GM10248 (cell line): ENCODE measurements around the gene PLN.

Experiments used
- CTCF ChIA-PET: fragments of 300-600 bp; sonication (Branson Sonifier 250); formaldehyde crosslinking; extraction: SDS; loops from one replicate; lab custom pipeline; 2021; ENCODE audit warnings: antibody characterized with exemption; lab: Yijun Ruan, JAX
- POLR2A ChIA-PET: fragments of 350-650 bp; sonication (Branson Sonifier 250); formaldehyde crosslinking; extraction: SDS; loops from one replicate; lab custom pipeline; 2020; ENCODE audit warnings: antibody characterized with exemption; lab: Yijun Ruan, JAX
- DNase-seq: peaks from one replicate; pipeline ENCODE4 v3.0.0; 2012; ENCODE audit errors: extremely low spot score
- TF ChIP-seq, protein P1 (sequence below): IDR thresholded peaks from 2 replicates; pipeline ENCODE4 v1.5.1; 2012; ENCODE audit warnings: mild to moderate bottlenecking, low read depth; ENCODE audit errors: extremely low read depth, missing control alignments, control extremely low read depth

PLN gene

DNA sequence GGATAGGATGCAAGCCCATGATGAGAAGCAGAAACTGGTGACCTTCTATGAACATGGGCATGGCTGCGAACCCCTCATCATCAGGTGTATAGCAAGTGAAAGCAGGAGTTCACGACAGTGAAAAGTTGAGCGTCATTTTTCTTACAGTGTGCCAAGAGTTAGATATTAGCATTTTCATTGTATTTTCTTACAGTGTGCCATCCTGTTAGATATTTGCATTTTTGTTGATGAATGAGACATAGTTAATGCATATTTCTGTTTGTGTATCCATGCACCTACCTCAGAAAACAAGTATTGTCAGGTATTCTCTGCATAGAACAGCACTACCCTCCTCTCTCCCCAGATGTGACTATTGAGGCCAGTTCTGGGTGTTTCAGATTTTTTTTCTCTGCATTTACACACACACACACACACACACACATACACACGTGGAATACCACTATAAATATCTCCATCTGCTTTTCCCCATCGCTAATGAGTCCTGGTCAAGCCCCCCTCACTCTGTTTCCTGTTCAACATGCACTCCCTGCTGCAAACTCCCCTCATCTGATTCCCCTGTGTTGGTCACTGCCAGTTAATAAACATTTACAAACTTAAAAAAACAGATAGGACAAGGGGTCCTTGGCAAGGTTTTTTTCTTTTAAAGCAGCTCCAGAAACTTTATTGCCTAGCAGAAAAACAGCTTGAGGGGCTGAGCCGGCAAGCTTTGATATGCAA lies 41.7 kb downstream of the PLN start:
- ChIA-PET POLR2A (no interaction called here), CTCF (interaction anchor here (0.7 to 1.4 kb wide), 2 partner anchors 10 to 181 kb away, joined by 3 to 5 read pairs; no protein-coding TSS in a partner anchor)
- DNase-seq = no peak
- TF ChIP-seq, protein P1, sequence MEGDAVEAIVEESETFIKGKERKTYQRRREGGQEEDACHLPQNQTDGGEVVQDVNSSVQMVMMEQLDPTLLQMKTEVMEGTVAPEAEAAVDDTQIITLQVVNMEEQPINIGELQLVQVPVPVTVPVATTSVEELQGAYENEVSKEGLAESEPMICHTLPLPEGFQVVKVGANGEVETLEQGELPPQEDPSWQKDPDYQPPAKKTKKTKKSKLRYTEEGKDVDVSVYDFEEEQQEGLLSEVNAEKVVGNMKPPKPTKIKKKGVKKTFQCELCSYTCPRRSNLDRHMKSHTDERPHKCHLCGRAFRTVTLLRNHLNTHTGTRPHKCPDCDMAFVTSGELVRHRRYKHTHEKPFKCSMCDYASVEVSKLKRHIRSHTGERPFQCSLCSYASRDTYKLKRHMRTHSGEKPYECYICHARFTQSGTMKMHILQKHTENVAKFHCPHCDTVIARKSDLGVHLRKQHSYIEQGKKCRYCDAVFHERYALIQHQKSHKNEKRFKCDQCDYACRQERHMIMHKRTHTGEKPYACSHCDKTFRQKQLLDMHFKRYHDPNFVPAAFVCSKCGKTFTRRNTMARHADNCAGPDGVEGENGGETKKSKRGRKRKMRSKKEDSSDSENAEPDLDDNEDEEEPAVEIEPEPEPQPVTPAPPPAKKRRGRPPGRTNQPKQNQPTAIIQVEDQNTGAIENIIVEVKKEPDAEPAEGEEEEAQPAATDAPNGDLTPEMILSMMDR = no peak

DNA sequence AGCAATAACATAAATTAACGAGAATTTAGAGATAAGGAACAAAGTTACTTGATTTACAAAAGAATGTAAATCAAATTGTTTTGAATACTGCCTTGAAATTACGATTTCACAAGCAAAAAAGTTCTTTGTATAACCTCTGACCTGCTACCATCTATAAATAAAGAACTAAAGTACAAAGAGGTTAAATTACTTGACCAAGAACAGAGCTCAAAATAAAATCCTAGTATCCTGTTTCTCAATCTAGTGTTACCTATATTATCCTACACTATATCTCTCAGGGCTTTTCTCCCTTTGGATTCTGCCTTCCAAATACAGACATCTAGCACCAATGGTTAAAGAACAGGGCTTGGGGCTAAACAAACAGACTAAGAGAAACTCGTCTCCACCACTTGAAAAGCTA lies 43.8 kb downstream of the PLN start:
- CTCF ChIA-PET = interaction anchor here (1.4 to 2.1 kb wide), 2 partner anchors 11 to 15 kb away, joined by 5 to 6 read pairs; no protein-coding TSS in a partner anchor
- TF ChIP-seq, protein P1 = no peak
- DNase-seq = no peak
- POLR2A ChIA-PET = no interaction called here

DNA sequence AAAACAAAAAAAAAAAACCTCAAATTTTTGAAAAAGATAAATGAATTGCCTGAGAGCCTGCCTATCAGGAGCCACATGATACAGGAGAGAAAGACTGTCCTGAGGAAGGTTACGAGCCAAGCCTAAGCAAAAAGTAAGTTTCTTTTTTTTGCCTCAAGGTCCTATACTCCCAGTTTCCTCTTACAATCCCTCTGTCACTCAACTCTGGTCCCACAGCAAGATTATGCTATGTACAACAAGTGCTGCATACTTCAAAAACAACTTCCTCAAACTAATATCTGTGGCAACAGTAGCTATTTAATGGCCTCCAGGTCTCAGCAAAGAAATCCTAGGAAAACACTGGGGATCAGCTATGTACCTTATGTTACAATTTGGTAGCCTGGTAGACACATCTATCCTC lies 46.8 kb downstream of the PLN start:
- DNase-seq = no peak
- POLR2A ChIA-PET = no interaction called here

DNA sequence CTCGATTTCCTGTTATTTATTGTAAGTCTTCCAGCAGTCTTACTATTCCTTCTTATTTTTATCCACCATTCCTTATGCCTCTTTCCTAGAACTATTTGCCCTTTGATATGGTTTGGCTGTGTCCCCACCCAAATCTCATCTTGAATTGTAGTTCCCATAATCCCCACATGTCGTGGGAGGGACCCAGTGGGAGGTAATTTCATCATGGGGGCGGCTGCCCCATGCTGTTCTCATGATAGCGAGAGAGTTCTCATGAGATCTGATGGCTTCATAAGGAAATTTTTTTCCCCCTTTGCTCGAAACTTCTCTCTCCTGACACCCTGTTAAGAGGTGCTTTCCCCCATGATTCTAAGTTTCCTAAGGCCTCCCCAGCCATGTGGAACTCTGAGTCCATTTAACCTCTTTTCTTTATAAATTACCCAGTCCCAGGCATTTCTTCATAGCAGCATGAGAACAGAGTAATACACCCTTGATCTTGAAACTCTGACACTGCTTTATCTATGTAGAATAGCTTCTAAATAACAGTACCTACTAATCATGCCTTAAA lies 48.8 kb downstream of the PLN start:
- DNase-seq = no peak
- TF ChIP-seq, protein P1 = no peak
- ChIA-PET CTCF (interaction anchor here (1.5 to 1.8 kb wide), 3 partner anchors 18 to 38 kb away, joined by 5 to 6 read pairs (median 5); no protein-coding TSS in a partner anchor), POLR2A (no interaction called here)

More for the DNA sequence above, 46.8 kb downstream of the PLN start:
- CTCF ChIA-PET = no interaction called here
- TF ChIP-seq, protein P1 = no peak

DNA sequence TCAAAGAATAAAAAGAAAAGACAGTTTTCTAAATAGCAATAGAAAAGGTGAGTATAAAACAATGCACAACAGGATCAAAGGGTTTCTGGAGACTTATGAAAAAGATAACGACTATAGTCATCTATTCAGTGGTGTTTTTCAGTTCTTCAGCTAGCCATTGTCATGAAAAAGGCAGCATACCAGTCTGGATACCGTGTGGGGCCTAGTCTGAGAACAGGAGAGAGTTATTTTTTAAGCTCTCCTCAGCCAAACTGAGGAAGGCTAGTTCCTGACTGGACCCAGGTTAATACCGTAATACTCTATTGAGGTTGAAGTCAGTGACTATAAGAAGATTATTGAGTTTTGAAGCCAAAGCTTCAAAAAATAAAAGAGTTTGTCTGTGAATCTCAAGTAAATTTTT lies 49.5 kb downstream of the PLN start:
- POLR2A ChIA-PET = no interaction called here
- TF ChIP-seq, protein P1 = no peak
- CTCF ChIA-PET = interaction anchor here (1.1 to 1.8 kb wide), 5 partner anchors 19 to 299 kb away, joined by 3 to 6 read pairs (median 5); no protein-coding TSS in a partner anchor
- no peak for DNase-seq

DNA sequence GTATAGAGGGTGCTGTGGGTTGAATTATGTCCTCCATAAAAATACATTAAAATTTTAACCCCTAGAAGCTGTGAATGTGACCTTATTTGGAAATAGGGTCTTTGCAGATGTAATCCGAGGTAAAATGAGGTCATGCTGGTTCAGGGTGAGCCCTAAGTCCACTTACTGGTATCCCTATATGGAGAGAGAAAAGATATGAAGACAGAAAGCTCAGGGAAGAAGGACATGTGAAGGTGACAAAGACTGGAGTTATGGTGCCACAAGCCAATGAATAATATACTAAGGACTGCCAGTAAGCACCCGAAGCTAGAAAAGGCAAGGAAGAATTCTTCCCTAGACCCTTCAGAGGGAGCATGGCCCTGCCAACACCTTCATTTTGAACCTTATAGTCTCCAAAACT lies 50.2 kb downstream of the PLN start:
- CTCF ChIA-PET = interaction anchor here (1.1 to 1.8 kb wide), 4 partner anchors 20 to 298 kb away, joined by 3 to 6 read pairs (median 4); no protein-coding TSS in a partner anchor
- TF ChIP-seq, protein P1 = no peak
- POLR2A ChIA-PET = no interaction called here
- DNase-seq = no peak
